HG03520 (cell line): ENCODE data around the gene AK1.

Experiments used
- ATAC-seq: cut with Tn5 transposase; IDR thresholded peaks from one replicate; pipeline ENCODE4 v1.9.1; 2021; ENCODE audit warnings: mild to moderate bottlenecking, moderate library complexity; ENCODE audit not compliant: unreplicated experiment

Gene AK1

GRCh38 chr9:127869310-127870152 lies 7.9 kb downstream of the AK1 start:
- ATAC-seq = no peak

- no peak for ATAC-seq
Observed at GRCh38 chr9:127868278-127868902, 9.1 kb downstream of the AK1 start.

GRCh38 chr9:127867356-127868277 lies 9.9 kb downstream of the AK1 start:
- ATAC-seq = no peak

- no peak for ATAC-seq
Observed at GRCh38 chr9:127866535-127866934, 10.9 kb downstream of the AK1 start.

- ATAC-seq = no peak
Observed at GRCh38 chr9:127865645-127866464, 11.6 kb downstream of the AK1 start.

GRCh38 chr9:127863191-127863621 lies 14.3 kb downstream of the AK1 start:
- no peak for ATAC-seq

GRCh38 chr9:127862075-127863011 lies 15.1 kb downstream of the AK1 start:
- ATAC-seq = no peak

- ATAC-seq = no peak
Observed at GRCh38 chr9:127860779-127861178, 16.7 kb downstream of the AK1 start.

GRCh38 chr9:127860260-127860659 lies 17.2 kb downstream of the AK1 start:
- ATAC-seq = no peak

GRCh38 chr9:127858041-127858512 lies 19.4 kb downstream of the AK1 start:
- ATAC-seq = no peak

GRCh38 chr9:127857278-127857677 lies 20.2 kb downstream of the AK1 start:
- no peak for ATAC-seq

GRCh38 chr9:127856729-127857116 lies 20.8 kb downstream of the AK1 start:
- no peak for ATAC-seq

- ATAC-seq = no peak
Observed at GRCh38 chr9:127856094-127856728, 21.3 kb downstream of the AK1 start.

- ATAC-seq = no peak
Observed at GRCh38 chr9:127855522-127855921, 22.0 kb downstream of the AK1 start.

GRCh38 chr9:127854960-127855359 lies 22.5 kb downstream of the AK1 start:
- ATAC-seq = no peak

- no peak for ATAC-seq
Observed at GRCh38 chr9:127854184-127854806, 23.2 kb downstream of the AK1 start, which contains the start of gene ENG. Gene ENG, minus strand, starts transcription at chr9:127854658. Its CDS starts 303 bp downstream, at chr9:127854355.

- no peak for ATAC-seq
Observed at GRCh38 chr9:127853312-127854183, 23.9 kb downstream of the AK1 start.
